ENCODE results near the gene ZNF473. TPM values are rescaled to one million over a fixed set of nuclear protein-coding genes. Genes with fewer than 3 reads are reported as not detected.

The ZNF473 gene
- polyA plus RNA-seq, 1 donor (not counting 4 experiments of a cell fraction or from before 2014, with no cell fraction given) = 7.7 TPM

GRCh38 chr19:50051964-50052363 lies 26.2 kb downstream of the ZNF473 start:
- Histone ChIP-seq H3K27me3 (ENCODE audit: control insufficient read depth, extremely low read depth, insufficient read depth, low read length) (no peaks in the 10 kb centered on the region), H4K20me1 (ENCODE audit: control insufficient read depth, extremely low read depth, insufficient read depth, low read length) (no peaks in the 10 kb centered on the region), H3K9ac (ENCODE audit: control insufficient read depth, extremely low read depth, insufficient read depth, low read length) (no peak overlapping the region), H3K36me3 (ENCODE audit: control insufficient read depth in 2 of 2, extremely low read depth in 1 of 2, insufficient read depth in 2 of 2, low read length in 2 of 2) (peaks cover 2 to 6% of the 10 kb centered on the region in 2 experiments), H3K27ac (ENCODE audit: control insufficient read depth, insufficient read depth, low read length) (no peak overlapping the region), H3K4me2 (ENCODE audit: control insufficient read depth, extremely low read depth, insufficient read depth, low read depth, low read length) (no peak overlapping the region), H3K9me3 (ENCODE audit: control insufficient read depth, low read depth, low read length) (peaks cover 8% of the 10 kb centered on the region), H3K9me1 (ENCODE audit: control insufficient read depth, extremely low read depth, insufficient read depth, low read length) (no peaks in the 10 kb centered on the region), H3K79me2 (ENCODE audit: control insufficient read depth, insufficient read depth, low read length) (no peaks in the 10 kb centered on the region), H3K4me1 (ENCODE audit: control insufficient read depth, extremely low read depth, insufficient read depth, low read length) (peaks cover 3% of the 10 kb centered on the region), H3K4me3 (ENCODE audit: control insufficient read depth in 2 of 3, extremely low read depth in 1 of 3, insufficient read depth in 2 of 3, low read depth in 1 of 3, low read length in 3 of 3) (no peak overlapping the region), H2AFZ (ENCODE audit: control insufficient read depth, low read length) (no peak overlapping the region)
- dilution Hi-C loops (cut with MboI; ENCODE audit: extremely low pct_ligation_motif_present, low sequenced_read_pairs) = no loop called here
- FAIRE-seq (no peak), DNase-seq (ENCODE audit: low read depth, low spot score) (no peak)
- TF ChIP-seq EZH2 (IDR thresholded peaks at IDR 0.05; ENCODE audit: low read length) = no peak
- TF ChIP-seq CTCF (optimal IDR thresholded peaks at IDR 0.05 in 1 of 3, IDR thresholded peaks at IDR 0.05 in 1 of 3, conservative IDR thresholded peaks at IDR 0.05 in 1 of 3; ENCODE audit: extremely low read depth in 1 of 3, insufficient read depth in 2 of 3, low read length in 3 of 3) = no peak

GRCh38 chr19:50053119-50053518 lies 27.3 kb downstream of the ZNF473 start:
- H3K4me2 ChIP-seq (ENCODE audit: control insufficient read depth, extremely low read depth, insufficient read depth, low read depth, low read length) = no peak overlapping the region
- peaks cover 0 to under 1% of the 10 kb centered on the region in 2 experiments for H3K36me3 ChIP-seq (ENCODE audit: control insufficient read depth in 2 of 2, extremely low read depth in 1 of 2, insufficient read depth in 2 of 2, low read length in 2 of 2)
- H2AFZ ChIP-seq (ENCODE audit: control insufficient read depth, low read length) = no peak overlapping the region
- dilution Hi-C loops (cut with MboI; ENCODE audit: extremely low pct_ligation_motif_present, low sequenced_read_pairs) = no loop called here
- no peaks in the 10 kb centered on the region for H4K20me1 ChIP-seq (ENCODE audit: control insufficient read depth, extremely low read depth, insufficient read depth, low read length)
- H3K79me2 ChIP-seq (ENCODE audit: control insufficient read depth, insufficient read depth, low read length) = no peaks in the 10 kb centered on the region
- H3K9me1 ChIP-seq (ENCODE audit: control insufficient read depth, extremely low read depth, insufficient read depth, low read length) = no peaks in the 10 kb centered on the region
- no peak overlapping the region for H3K27ac ChIP-seq (ENCODE audit: control insufficient read depth, insufficient read depth, low read length)
- H3K4me3 ChIP-seq (ENCODE audit: control insufficient read depth in 2 of 3, extremely low read depth in 1 of 3, insufficient read depth in 2 of 3, low read depth in 1 of 3, low read length in 3 of 3) = no peak overlapping the region
- no peaks in the 10 kb centered on the region for H3K27me3 ChIP-seq (ENCODE audit: control insufficient read depth, extremely low read depth, insufficient read depth, low read length)
- DNase-seq (ENCODE audit: low read depth, low spot score) (no peak), FAIRE-seq (no peak)
- no peak overlapping the region for H3K9ac ChIP-seq (ENCODE audit: control insufficient read depth, extremely low read depth, insufficient read depth, low read length)
- TF ChIP-seq EZH2 (IDR thresholded peaks at IDR 0.05; ENCODE audit: low read length) (no peak), CTCF (optimal IDR thresholded peaks at IDR 0.05 in 1 of 3, IDR thresholded peaks at IDR 0.05 in 1 of 3, conservative IDR thresholded peaks at IDR 0.05 in 1 of 3; ENCODE audit: extremely low read depth in 1 of 3, insufficient read depth in 2 of 3, low read length in 3 of 3) (no peak)
- peaks cover 7% of the 10 kb centered on the region for H3K9me3 ChIP-seq (ENCODE audit: control insufficient read depth, low read depth, low read length)
- peaks cover 3% of the 10 kb centered on the region for H3K4me1 ChIP-seq (ENCODE audit: control insufficient read depth, extremely low read depth, insufficient read depth, low read length)

All from keratinocyte (primary cell).